Suprapubic skin (tissue), 4 donors: ENCODE results near the gene PIPOX. TPM values are rescaled to one million over a fixed set of nuclear protein-coding genes. Genes with fewer than 3 reads are reported as not detected.

Experiments used
- DNase-seq, 2 donors: peaks; one replicate each; pipeline ENCODE4 v3.0.0-alpha.2; 2019; ENCODE audit warnings: low spot score in 2 of 2
- H3K27ac ChIP-seq: fragments of 200-600 bp; sonication (generic); one replicate; pipeline ENCODE4 v1.5.1; 2019
- H3K27me3 ChIP-seq: fragments of 200-600 bp; sonication (generic); one replicate; pipeline ENCODE4 v1.5.1; 2019
- H3K36me3 ChIP-seq: fragments of 200-600 bp; sonication (generic); one replicate; pipeline ENCODE4 v1.5.1; 2019
- H3K4me1 ChIP-seq: fragments of 200-600 bp; sonication (generic); one replicate; pipeline ENCODE4 v1.5.1; 2019
- H3K4me3 ChIP-seq: fragments of 200-600 bp; sonication (generic); one replicate; pipeline ENCODE4 v1.5.1; 2019; ENCODE audit warnings: mild to moderate bottlenecking
- H3K9me3 ChIP-seq: fragments of 200-600 bp; sonication (generic); one replicate; pipeline ENCODE4 v1.5.1; 2019
- EP300 ChIP-seq: sonication (generic); formaldehyde crosslinking; IDR thresholded peaks from one replicate; pipeline ENCODE4 v1.6.1; 2017; ENCODE audit warnings: antibody characterized with exemption
- POLR2A ChIP-seq, 2 donors: fragments of 450-650 bp; IDR thresholded peaks; one replicate each; pipeline ENCODE4 v1.6.1; 2017; ENCODE audit warnings: antibody characterized with exemption in 2 of 2, mild to moderate bottlenecking in 2 of 2, moderate library complexity in 2 of 2
- POLR2AphosphoS5 ChIP-seq, 3 donors: sonication (generic); formaldehyde crosslinking; IDR thresholded peaks; one replicate each; pipeline ENCODE4 v1.6.1; 2017; ENCODE audit warnings: antibody characterized with exemption in 3 of 3
- WGBS: methylation state at CpG from one replicate; pipeline ENCODE4 v1.1.5; 2018; 5-methylcytosine and 5-hydroxymethylcytosine counted together
- total RNA-seq, 4 donors: library from RNA; depleted of rRNA; stranded (reverse); fragments of >200 nt; gene quantifications; one replicate each; pipeline ENCODE4 v1.1.0, GENCODE V29; 2016
- TF ChIP-seq, protein P1 (sequence below), 2 donors: fragments of 200-600 bp in 1 of 2; fragments of 450-650 bp in 1 of 2; sonication (generic) in 1 of 2; IDR thresholded peaks; one replicate each; pipeline ENCODE4 v1.5.1; 2016 to 2019; ENCODE audit warnings: antibody characterized with exemption in 2 of 2, mild to moderate bottlenecking in 1 of 2, moderate library complexity in 1 of 2

PIPOX gene
- total RNA-seq, 4 donors from 2014 or later: 1.3 to 3.7 (median 3.0) TPM

- Histone ChIP-seq H3K9me3 (no peaks in the 10 kb centered on the region), H3K27ac (no peak overlapping the region), H3K36me3 (no peaks in the 10 kb centered on the region), H3K4me1 (peaks cover 9% of the 10 kb centered on the region), H3K27me3 (peaks cover 34% of the 10 kb centered on the region), H3K4me3 (no peak overlapping the region)
- DNase-seq: no peak
- no CpG with 5 or more reads among the region's 5 CpGs for WGBS
- no peak for TF ChIP-seq POLR2AphosphoS5 (IDR thresholded peaks at IDR 0.05)
- TF ChIP-seq EP300: no peak
- TF ChIP-seq, protein P1, sequence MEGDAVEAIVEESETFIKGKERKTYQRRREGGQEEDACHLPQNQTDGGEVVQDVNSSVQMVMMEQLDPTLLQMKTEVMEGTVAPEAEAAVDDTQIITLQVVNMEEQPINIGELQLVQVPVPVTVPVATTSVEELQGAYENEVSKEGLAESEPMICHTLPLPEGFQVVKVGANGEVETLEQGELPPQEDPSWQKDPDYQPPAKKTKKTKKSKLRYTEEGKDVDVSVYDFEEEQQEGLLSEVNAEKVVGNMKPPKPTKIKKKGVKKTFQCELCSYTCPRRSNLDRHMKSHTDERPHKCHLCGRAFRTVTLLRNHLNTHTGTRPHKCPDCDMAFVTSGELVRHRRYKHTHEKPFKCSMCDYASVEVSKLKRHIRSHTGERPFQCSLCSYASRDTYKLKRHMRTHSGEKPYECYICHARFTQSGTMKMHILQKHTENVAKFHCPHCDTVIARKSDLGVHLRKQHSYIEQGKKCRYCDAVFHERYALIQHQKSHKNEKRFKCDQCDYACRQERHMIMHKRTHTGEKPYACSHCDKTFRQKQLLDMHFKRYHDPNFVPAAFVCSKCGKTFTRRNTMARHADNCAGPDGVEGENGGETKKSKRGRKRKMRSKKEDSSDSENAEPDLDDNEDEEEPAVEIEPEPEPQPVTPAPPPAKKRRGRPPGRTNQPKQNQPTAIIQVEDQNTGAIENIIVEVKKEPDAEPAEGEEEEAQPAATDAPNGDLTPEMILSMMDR (IDR thresholded peaks at IDR 0.05): no peak
- no peak for TF ChIP-seq POLR2A (IDR thresholded peaks at IDR 0.05)
These were observed 43.7 kb upstream of the PIPOX start for GRCh38 chr17:28999206-28999605.

GRCh38 chr17:29000973-29001372 lies 42.0 kb upstream of the PIPOX start:
- Histone ChIP-seq H3K4me1 (peaks cover 14% of the 10 kb centered on the region), H3K9me3 (no peaks in the 10 kb centered on the region), H3K36me3 (no peaks in the 10 kb centered on the region), H3K27me3 (peaks cover 52% of the 10 kb centered on the region), H3K4me3 (no peak overlapping the region), H3K27ac (no peak overlapping the region)
- no peak for DNase-seq
- TF ChIP-seq EP300: no peak
- no peak for TF ChIP-seq POLR2A (IDR thresholded peaks at IDR 0.05)
- TF ChIP-seq POLR2AphosphoS5 (IDR thresholded peaks at IDR 0.05): no peak
- TF ChIP-seq, protein P1 (IDR thresholded peaks at IDR 0.05): no peak
- WGBS: 81% methylated on average over 5 of the region's 5 CpGs

DNA sequence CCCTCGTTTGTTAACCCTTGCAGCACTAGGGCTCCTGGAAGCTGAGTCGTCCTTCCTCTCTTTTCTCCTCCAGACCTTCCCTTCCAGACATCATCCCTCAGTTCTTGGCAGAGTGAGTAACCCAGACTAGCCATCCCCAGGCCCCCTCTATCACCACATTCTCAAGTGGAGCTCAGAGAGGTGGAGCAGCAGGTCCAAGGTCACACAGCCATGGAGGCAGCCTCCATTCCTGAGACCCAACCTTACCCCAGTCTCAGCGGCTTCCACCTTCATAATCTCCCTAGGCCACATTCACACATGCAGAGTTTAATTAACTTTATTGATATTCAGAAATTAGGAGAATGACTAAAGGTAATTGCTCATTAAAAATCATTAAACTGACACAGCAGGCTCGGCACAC lies 40.1 kb upstream of the PIPOX start:
- H3K36me3 ChIP-seq: no peaks in the 10 kb centered on the region
- TF ChIP-seq POLR2A (IDR thresholded peaks at IDR 0.05) (no peak), EP300 (no peak), POLR2AphosphoS5 (IDR thresholded peaks at IDR 0.05) (no peak)
- TF ChIP-seq, protein P1 (IDR thresholded peaks at IDR 0.05): no peak
- DNase-seq: no peak
- peaks cover 11% of the 10 kb centered on the region for H3K4me1 ChIP-seq
- WGBS: 54% methylated on average over 4 of the region's 4 CpGs
- peaks cover 68% of the 10 kb centered on the region for H3K27me3 ChIP-seq
- no peak overlapping the region for H3K27ac ChIP-seq
- no peak overlapping the region for H3K4me3 ChIP-seq
- H3K9me3 ChIP-seq: no peaks in the 10 kb centered on the region

- Histone ChIP-seq H3K4me1 (peaks cover 11% of the 10 kb centered on the region), H3K4me3 (no peak overlapping the region), H3K36me3 (no peaks in the 10 kb centered on the region), H3K27ac (no peak overlapping the region), H3K9me3 (no peaks in the 10 kb centered on the region), H3K27me3 (peaks cover 68% of the 10 kb centered on the region)
- DNase-seq: no peak
- TF ChIP-seq POLR2AphosphoS5 (IDR thresholded peaks at IDR 0.05) (no peak), EP300 (no peak)
- TF ChIP-seq, protein P1 (IDR thresholded peaks at IDR 0.05): no peak
- 82% methylated on average over 7 of the region's 12 CpGs for WGBS
These were observed 39.7 kb upstream of the PIPOX start for GRCh38 chr17:29003289-29003688.

DNA sequence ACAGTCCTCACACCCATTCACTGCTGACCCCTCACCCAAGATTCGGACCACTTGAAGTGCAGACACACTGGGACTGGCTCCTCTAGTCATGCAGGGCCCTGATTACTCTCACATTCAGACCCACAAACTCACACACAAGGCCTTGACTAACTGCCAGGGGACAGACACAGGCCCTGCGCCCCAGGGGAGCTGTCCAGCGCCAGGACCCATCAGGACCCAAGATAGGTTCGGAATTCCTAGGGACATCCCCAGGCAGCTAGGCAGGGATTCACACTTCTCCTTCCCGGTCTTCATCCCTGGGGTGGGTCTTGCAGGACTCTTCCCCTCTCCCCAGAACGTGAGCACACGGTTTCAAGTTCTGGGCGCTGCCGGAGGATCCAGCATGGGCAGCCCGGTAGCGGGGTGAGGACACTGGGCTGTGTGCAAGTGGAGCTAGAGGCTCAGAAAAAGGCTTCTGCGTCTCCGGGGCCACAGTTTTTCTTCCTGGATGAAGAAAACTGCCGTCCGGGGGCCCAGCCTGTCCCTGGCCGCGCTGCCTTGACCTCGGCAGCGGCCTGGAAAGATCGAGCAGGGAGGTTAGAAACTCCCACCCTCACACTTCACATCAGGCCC lies 38.8 kb upstream of the PIPOX start:
- TF ChIP-seq POLR2A (IDR thresholded peaks at IDR 0.05) (no peak), EP300 (no peak), POLR2AphosphoS5 (IDR thresholded peaks at IDR 0.05) (no peak)
- TF ChIP-seq, protein P1 (IDR thresholded peaks at IDR 0.05): no peak
- Histone ChIP-seq H3K4me3 (no peak overlapping the region), H3K9me3 (no peaks in the 10 kb centered on the region), H3K27me3 (peaks cover 71% of the 10 kb centered on the region), H3K36me3 (no peaks in the 10 kb centered on the region), H3K4me1 (peaks cover 11% of the 10 kb centered on the region), H3K27ac (no peak overlapping the region)
- DNase-seq: no peak
- WGBS: 62% methylated on average over 15 of the region's 20 CpGs
